ENCODE measurements around the gene EYS. TPM values are rescaled to one million over a fixed set of nuclear protein-coding genes. Genes with fewer than 3 reads are reported as not detected.
A peak's percentile ranks its signal among the peaks of the same experiment; 100 is the strongest.
"Not testable (repeated sequence)": the region's sequence is repeated elsewhere in the genome, so short reads cannot be mapped to it uniquely, and the experiment has no call there.

EYS gene
- total and polyA plus RNA-seq, 8 donors, result 0.24 to 0.85 (median 0.55) TPM

- H3K4me1 ChIP-seq, result no peaks in the 10 kb centered on the region
- DNase-seq (no peak), ATAC-seq (no peak)
- no peaks in the 10 kb centered on the region for H3K27me3 ChIP-seq
- no peak overlapping the region for H3K27ac ChIP-seq
- peaks cover 0 to 23% of the 10 kb centered on the region in 2 donors for H3K9me3 ChIP-seq
- no peak overlapping the region for H3K4me3 ChIP-seq
- intact Hi-C loops (cut with DNase I), result no loop called here
- H3K36me3 ChIP-seq, result no peaks in the 10 kb centered on the region
- no peak for TF ChIP-seq CTCF (IDR thresholded peaks at IDR 0.05)
Measured at GRCh38 chr6:63757826-63758225, 1949.2 kb downstream of the EYS start.

GRCh38 chr6:63757275-63757674, 1949.8 kb downstream of the EYS start:
- H3K27me3 ChIP-seq; intact Hi-C loops (cut with DNase I); H3K36me3 ChIP-seq; H3K27ac ChIP-seq; DNase-seq; H3K4me1 ChIP-seq; H3K4me3 ChIP-seq; ATAC-seq: not testable (repeated sequence)
- H3K9me3 ChIP-seq, result peaks cover 0 to 23% of the 10 kb centered on the region in 2 donors

GRCh38 chr6:63750400-63750799, 1956.6 kb downstream of the EYS start:
- Histone ChIP-seq H3K27ac (no peak overlapping the region), H3K27me3 (no peaks in the 10 kb centered on the region), H3K4me1 (no peaks in the 10 kb centered on the region), H3K9me3 (peaks cover 0 to 6% of the 10 kb centered on the region in 2 donors), H3K36me3 (no peaks in the 10 kb centered on the region), H3K4me3 (no peak overlapping the region)
- TF ChIP-seq CTCF (IDR thresholded peaks at IDR 0.05), result no peak
- no peak for ATAC-seq
- intact Hi-C loops (cut with DNase I), result no loop called here
- DNase-seq, result no peak

- intact Hi-C loops (cut with DNase I), result no loop called here
Measured at GRCh38 chr6:63745784-63746183, 1961.2 kb downstream of the EYS start.

GRCh38 chr6:63744810-63745209, 1962.2 kb downstream of the EYS start:
- ATAC-seq, result no peak
- peak in 1 of 4 donors; percentile 29 for DNase-seq
- H3K4me1 ChIP-seq, result no peaks in the 10 kb centered on the region
- intact Hi-C loops (cut with DNase I), result no loop called here
- TF ChIP-seq CTCF (IDR thresholded peaks at IDR 0.05), result no peak
- H3K36me3 ChIP-seq, result no peaks in the 10 kb centered on the region
- no peak overlapping the region for H3K27ac ChIP-seq
- no peaks in the 10 kb centered on the region for H3K9me3 ChIP-seq
- H3K4me3 ChIP-seq, result no peak overlapping the region
- H3K27me3 ChIP-seq, result no peaks in the 10 kb centered on the region

More at GRCh38 chr6:63745784-63746183, 1961.2 kb downstream of the EYS start:
- DNase-seq (no peak), ATAC-seq (no peak)
- H3K27me3 ChIP-seq, result no peaks in the 10 kb centered on the region
- no peak overlapping the region for H3K4me3 ChIP-seq
- no peaks in the 10 kb centered on the region for H3K4me1 ChIP-seq
- TF ChIP-seq CTCF (IDR thresholded peaks at IDR 0.05), result no peak
- H3K27ac ChIP-seq, result no peak overlapping the region
- no peaks in the 10 kb centered on the region for H3K9me3 ChIP-seq
- no peaks in the 10 kb centered on the region for H3K36me3 ChIP-seq

GRCh38 chr6:63743691-63744090, 1963.3 kb downstream of the EYS start:
- ATAC-seq (no peak), DNase-seq (no peak)
- Histone ChIP-seq H3K27me3 (no peaks in the 10 kb centered on the region), H3K27ac (no peak overlapping the region), H3K4me1 (no peaks in the 10 kb centered on the region), H3K9me3 (no peaks in the 10 kb centered on the region), H3K36me3 (no peaks in the 10 kb centered on the region), H3K4me3 (no peak overlapping the region)
- TF ChIP-seq CTCF (IDR thresholded peaks at IDR 0.05), result no peak
- intact Hi-C loops (cut with DNase I), result no loop called here

All from left lung (tissue), 10 donors.